Uterus (tissue), 4 donors: ENCODE measurements around the gene ATRN. TPM values are rescaled to one million over a fixed set of nuclear protein-coding genes. Genes with fewer than 3 reads are reported as not detected.

Source experiments
- DNase-seq, 2 donors: peaks; one replicate each; pipeline ENCODE4 v3.0.0-alpha.2; 2019 to 2020
- H3K27ac ChIP-seq, 2 donors: fragments of 200-600 bp; sonication (generic); 1 replicate in 1 of 2; 2 replicates in 1 of 2; pipeline ENCODE4 v1.5.1; 2016 to 2018
- H3K27me3 ChIP-seq, 2 donors: fragments of 200-600 bp; sonication (generic); one replicate each; pipeline ENCODE4 v1.5.1; 2018 to 2019; ENCODE audit warnings: control low read depth in 1 of 2
- H3K36me3 ChIP-seq, 2 donors: fragments of 200-600 bp; sonication (generic); one replicate each; pipeline ENCODE4 v1.5.1; 2019; ENCODE audit warnings: control low read depth in 1 of 2
- H3K4me1 ChIP-seq, 2 donors: fragments of 200-600 bp; sonication (generic); one replicate each; pipeline ENCODE4 v1.5.1; 2018 to 2019; ENCODE audit warnings: control low read depth in 1 of 2
- H3K4me3 ChIP-seq, 2 donors: fragments of 200-600 bp; sonication (generic); 1 replicate in 1 of 2; 2 replicates in 1 of 2; pipeline ENCODE4 v1.5.1; 2018 to 2019; ENCODE audit warnings: mild to moderate bottlenecking in 1 of 2
- H3K9me3 ChIP-seq, 2 donors: fragments of 200-600 bp; sonication (generic); one replicate each; pipeline ENCODE4 v1.5.1; 2019; ENCODE audit warnings: control low read depth in 1 of 2
- POLR2A ChIP-seq, 2 donors: fragments of 450-650 bp; IDR thresholded peaks; one replicate each; pipeline ENCODE4 v1.6.1; 2016; ENCODE audit warnings: antibody characterized with exemption in 2 of 2, mild to moderate bottlenecking in 1 of 2, moderate library complexity in 1 of 2
- intact Hi-C: fragments of 100-400 bp; cut with DNase I; formaldehyde crosslinking; loops from one replicate; pipeline ENCODE4 v1.15.1; 2023; ENCODE audit warnings: low total_unique reads
- total RNA-seq, 4 donors: library from RNA; depleted of rRNA in 3 of 4; stranded (reverse); fragments of >200 nt in 3 of 4; gene quantifications; one replicate each; pipeline versions ENCODE4 v1.1.0 to v1.2.4, GENCODE V29; 2014 to 2023
- TF ChIP-seq, protein P1 (sequence below), 4 experiments: fragments of 200-600 bp in 2 of 4; fragments of 450-650 bp in 2 of 4; sonication (generic) in 2 of 4; IDR thresholded peaks; one replicate each; pipeline ENCODE4 v1.5.1; 2016 to 2019; ENCODE audit warnings: antibody characterized with exemption in 4 of 4, mild to moderate bottlenecking in 2 of 4, moderate library complexity in 1 of 4
- donor health status: DM: yes; HTN: yes; CAD: no.

Gene ATRN
- total RNA-seq, 4 donors from 2014 or later = 7.4 to 76.7 (median 21.2) TPM

DNA sequence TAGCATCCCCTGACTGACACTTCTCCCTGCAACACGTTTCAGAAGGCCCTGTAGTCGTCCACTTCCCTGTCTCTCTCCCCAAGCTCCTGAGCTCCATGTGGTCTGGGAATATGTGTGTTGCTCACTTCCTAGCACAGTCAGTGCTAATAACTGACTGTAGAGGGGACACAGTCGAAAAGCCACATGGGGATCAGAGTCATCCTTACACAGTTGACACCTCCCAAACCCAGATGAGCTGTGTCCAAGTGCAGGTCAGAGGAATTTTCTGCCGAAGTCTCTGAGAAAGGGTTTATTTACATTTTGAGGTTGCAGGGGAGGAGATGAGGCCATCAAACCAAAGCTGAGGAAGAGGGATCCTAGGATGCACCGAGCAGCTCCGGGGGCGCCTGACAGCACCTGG, 214.5 kb downstream of the ATRN start:
- Histone ChIP-seq H3K36me3 (no peaks in the 10 kb centered on the region), H3K27me3 (no peaks in the 10 kb centered on the region), H3K4me1 (peaks cover 4 to 6% of the 10 kb centered on the region in 2 donors), H3K27ac (no peak overlapping the region), H3K9me3 (no peaks in the 10 kb centered on the region), H3K4me3 (no peak overlapping the region)
- no peak for DNase-seq
- intact Hi-C loops = no loop called here
- TF ChIP-seq POLR2A (IDR thresholded peaks at IDR 0.05) = no peak
- TF ChIP-seq, protein P1, sequence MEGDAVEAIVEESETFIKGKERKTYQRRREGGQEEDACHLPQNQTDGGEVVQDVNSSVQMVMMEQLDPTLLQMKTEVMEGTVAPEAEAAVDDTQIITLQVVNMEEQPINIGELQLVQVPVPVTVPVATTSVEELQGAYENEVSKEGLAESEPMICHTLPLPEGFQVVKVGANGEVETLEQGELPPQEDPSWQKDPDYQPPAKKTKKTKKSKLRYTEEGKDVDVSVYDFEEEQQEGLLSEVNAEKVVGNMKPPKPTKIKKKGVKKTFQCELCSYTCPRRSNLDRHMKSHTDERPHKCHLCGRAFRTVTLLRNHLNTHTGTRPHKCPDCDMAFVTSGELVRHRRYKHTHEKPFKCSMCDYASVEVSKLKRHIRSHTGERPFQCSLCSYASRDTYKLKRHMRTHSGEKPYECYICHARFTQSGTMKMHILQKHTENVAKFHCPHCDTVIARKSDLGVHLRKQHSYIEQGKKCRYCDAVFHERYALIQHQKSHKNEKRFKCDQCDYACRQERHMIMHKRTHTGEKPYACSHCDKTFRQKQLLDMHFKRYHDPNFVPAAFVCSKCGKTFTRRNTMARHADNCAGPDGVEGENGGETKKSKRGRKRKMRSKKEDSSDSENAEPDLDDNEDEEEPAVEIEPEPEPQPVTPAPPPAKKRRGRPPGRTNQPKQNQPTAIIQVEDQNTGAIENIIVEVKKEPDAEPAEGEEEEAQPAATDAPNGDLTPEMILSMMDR (IDR thresholded peaks at IDR 0.05) = no peak

DNA sequence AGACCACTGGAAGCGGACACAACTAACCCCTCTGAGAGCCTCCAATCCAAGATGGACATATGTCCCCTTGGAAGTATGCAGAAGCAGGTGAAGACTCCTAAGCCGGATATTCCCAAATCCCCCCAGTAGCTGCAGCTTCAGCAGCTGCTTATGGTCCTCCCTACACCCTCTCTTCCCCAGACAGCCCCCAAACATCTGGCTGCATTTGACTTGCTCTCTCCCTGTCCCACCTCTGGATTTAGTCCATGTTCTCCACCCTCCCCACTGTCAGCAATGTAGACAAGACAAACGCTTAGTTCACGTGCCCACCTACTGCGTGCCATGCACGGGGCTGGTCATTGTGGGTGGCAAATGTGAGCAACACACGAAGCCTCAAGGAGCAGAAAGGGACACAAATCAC, 215.6 kb downstream of the ATRN start:
- Histone ChIP-seq H3K27me3 (no peaks in the 10 kb centered on the region), H3K27ac (peak overlapping the region; percentile 77 to 89), H3K4me3 (no peak overlapping the region), H3K36me3 (no peaks in the 10 kb centered on the region), H3K9me3 (no peaks in the 10 kb centered on the region), H3K4me1 (peaks cover 4 to 6% of the 10 kb centered on the region in 2 donors)
- DNase-seq = no peak
- no peak for TF ChIP-seq POLR2A (IDR thresholded peaks at IDR 0.05)
- TF ChIP-seq, protein P1 (IDR thresholded peaks at IDR 0.05) = no peak
- intact Hi-C loops = no loop called here

DNA sequence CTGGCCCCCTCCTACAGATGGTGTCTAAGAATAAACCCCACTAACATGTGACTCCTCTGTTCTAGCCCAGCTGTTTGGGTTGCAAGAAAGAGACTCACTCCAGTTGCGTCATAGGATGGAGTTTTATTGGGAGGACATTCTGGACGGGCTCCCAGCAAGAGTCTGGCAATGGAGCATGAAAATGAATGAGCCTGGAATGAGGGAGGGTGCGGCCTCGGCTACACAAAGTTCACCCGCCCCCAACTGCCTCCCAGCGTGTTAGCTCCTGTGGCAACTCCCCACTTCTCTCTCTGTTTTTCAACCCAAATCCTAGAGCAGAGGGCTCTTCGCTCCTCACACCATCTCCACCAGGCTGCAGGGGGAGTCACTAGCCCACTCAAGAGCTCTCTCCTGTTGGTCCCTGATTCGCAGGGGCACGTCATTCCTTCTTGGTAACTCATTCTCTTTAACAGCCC, 216.1 kb downstream of the ATRN start:
- Histone ChIP-seq H3K27me3 (no peaks in the 10 kb centered on the region), H3K36me3 (no peaks in the 10 kb centered on the region), H3K27ac (peak overlapping the region; percentile 77 to 89), H3K4me3 (no peak overlapping the region), H3K9me3 (no peaks in the 10 kb centered on the region), H3K4me1 (peaks cover 4 to 6% of the 10 kb centered on the region in 2 donors)
- intact Hi-C loops = no loop called here
- TF ChIP-seq POLR2A (IDR thresholded peaks at IDR 0.05) = no peak
- TF ChIP-seq, protein P1 (IDR thresholded peaks at IDR 0.05) = peak in 1 of 4 experiments; percentile 34
- DNase-seq = peak; percentile 94 to 95

DNA sequence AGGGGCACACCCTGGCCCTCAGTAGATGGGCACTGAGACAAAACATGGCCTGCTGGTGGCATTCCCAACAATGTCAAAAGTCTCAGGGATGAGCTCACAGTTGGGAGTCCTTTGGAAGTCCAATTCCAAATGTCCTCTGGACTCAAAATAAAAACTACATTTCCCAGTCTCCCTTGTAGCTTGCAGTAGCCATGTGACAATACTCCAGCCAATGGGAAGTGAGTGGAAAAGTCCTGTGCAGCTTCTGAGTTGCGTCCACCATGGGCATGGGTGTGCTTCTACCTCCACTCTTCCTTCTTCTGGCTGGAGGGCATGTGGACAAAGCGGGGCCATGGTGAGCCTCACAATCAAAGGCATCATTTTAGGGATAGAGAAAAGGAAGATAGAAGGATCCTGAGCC, 216.8 kb downstream of the ATRN start:
- TF ChIP-seq, protein P1 (IDR thresholded peaks at IDR 0.05) = no peak
- no peak for TF ChIP-seq POLR2A (IDR thresholded peaks at IDR 0.05)
- H3K27me3 ChIP-seq = no peaks in the 10 kb centered on the region
- no peaks in the 10 kb centered on the region for H3K9me3 ChIP-seq
- DNase-seq = peak; percentile 59 to 77
- H3K4me1 ChIP-seq = peaks cover 4 to 6% of the 10 kb centered on the region in 2 donors
- no peaks in the 10 kb centered on the region for H3K36me3 ChIP-seq
- peak overlapping the region; percentile 77 to 89 for H3K27ac ChIP-seq
- no peak overlapping the region for H3K4me3 ChIP-seq
- intact Hi-C loops = no loop called here

DNA sequence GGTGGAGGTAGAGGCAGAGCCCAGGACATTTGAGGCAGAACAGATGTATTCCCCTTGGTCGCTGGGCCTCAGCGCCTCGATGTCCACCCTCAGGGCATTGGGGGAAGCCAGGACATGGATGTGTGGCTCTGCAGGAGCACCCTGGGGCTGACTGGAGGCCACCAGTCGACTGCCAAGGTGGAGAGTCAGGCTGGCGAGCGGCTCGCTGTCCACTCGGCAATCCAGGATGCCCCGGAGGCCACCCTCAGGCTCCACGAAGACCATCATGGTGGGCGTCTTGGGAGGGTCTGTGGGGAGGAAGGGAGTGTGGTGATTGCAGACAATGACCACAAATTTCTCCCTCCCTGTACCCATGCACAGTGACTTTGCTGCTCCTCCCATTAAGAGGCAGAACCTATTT, 219.2 kb downstream of the ATRN start:
- intact Hi-C loops = no loop called here
- no peaks in the 10 kb centered on the region for H3K27me3 ChIP-seq
- TF ChIP-seq, protein P1 (IDR thresholded peaks at IDR 0.05) = no peak
- no peak for TF ChIP-seq POLR2A (IDR thresholded peaks at IDR 0.05)
- no peaks in the 10 kb centered on the region for H3K9me3 ChIP-seq
- no peaks in the 10 kb centered on the region for H3K36me3 ChIP-seq
- DNase-seq = no peak
- no peak overlapping the region for H3K4me3 ChIP-seq
- peaks cover 4 to 6% of the 10 kb centered on the region in 2 donors for H3K4me1 ChIP-seq
- no peak overlapping the region for H3K27ac ChIP-seq
